Esophagus squamous epithelium (tissue), 5 donors: Measurements from ENCODE around the gene WDR36. TPM values are rescaled to one million over a fixed set of nuclear protein-coding genes. Genes with fewer than 3 reads are reported as not detected.

ENCODE experiments used
- DNase-seq: peaks from one replicate; lab custom pipeline; 2025; lab: John Stamatoyannopoulos, UW
- H3K27ac ChIP-seq, 4 donors: fragments of 200-600 bp; sonication (generic); one replicate each; pipeline ENCODE4 v1.5.1; 2016 to 2019; ENCODE audit warnings: mild to moderate bottlenecking in 1 of 4
- H3K27me3 ChIP-seq, 4 donors: fragments of 200-600 bp; sonication (generic); 1 replicate in 3 of 4; 2 replicates in 1 of 4; pipeline versions ENCODE4 v1.5.1 to v1.6.0; 2017 to 2021; ENCODE audit warnings: antibody characterized with exemption in 1 of 4
- H3K36me3 ChIP-seq, 3 donors: fragments of 200-600 bp; sonication (generic); one replicate each; pipeline ENCODE4 v1.5.1; 2016 to 2019
- H3K4me1 ChIP-seq, 3 donors: fragments of 200-600 bp; sonication (generic); one replicate each; pipeline ENCODE4 v1.5.1; 2017 to 2019
- H3K4me3 ChIP-seq, 4 donors: fragments of 200-600 bp; sonication (generic); 1 replicate in 3 of 4; 2 replicates in 1 of 4; pipeline ENCODE4 v1.5.1; 2016 to 2019; ENCODE audit warnings: mild to moderate bottlenecking in 2 of 4, moderate library complexity in 1 of 4
- H3K9me3 ChIP-seq, 3 donors: fragments of 200-600 bp; sonication (generic); one replicate each; pipeline ENCODE4 v1.5.1; 2016 to 2019
- CTCF ChIP-seq, 6 experiments: fragments of 450-650 bp in 4 of 6; fragments of 200-600 bp in 2 of 6; sonication (generic) in 2 of 6; IDR thresholded peaks; one replicate each; pipeline ENCODE4 v1.5.1; 2016 to 2019; ENCODE audit warnings: antibody characterized with exemption in 6 of 6, mild to moderate bottlenecking in 4 of 6, moderate library complexity in 4 of 6
- POLR2A ChIP-seq, 4 donors: fragments of 450-650 bp; IDR thresholded peaks; one replicate each; pipeline ENCODE4 v1.6.1; 2017; ENCODE audit warnings: antibody characterized with exemption in 4 of 4, mild to moderate bottlenecking in 4 of 4, moderate library complexity in 3 of 4
- WGBS, 2 donors: methylation state at CpG; one replicate each; pipeline ENCODE4 v1.1.5; 2018; 5-methylcytosine and 5-hydroxymethylcytosine counted together
- intact Hi-C: fragments of 100-400 bp; cut with DNase I; formaldehyde crosslinking; loops from one replicate; pipeline ENCODE4 v1.15.0; 2022
- total RNA-seq, 4 donors: library from RNA; depleted of rRNA; stranded (reverse); fragments of >200 nt; gene quantifications; one replicate each; pipeline ENCODE4 v1.1.0, GENCODE V29; 2016
- donor health status: DM: yes; HTN: yes; CAD: no.

The WDR36 gene
- total RNA-seq, 4 donors from 2014 or later: 13.7 to 42.5 (median 28.3) TPM

GRCh38 chr5:111132731-111133435 is 40.7 kb downstream of the WDR36 start:
- TF ChIP-seq POLR2A (IDR thresholded peaks at IDR 0.05) (no peak), CTCF (IDR thresholded peaks at IDR 0.05) (no peak)
- Histone ChIP-seq H3K9me3 (no peaks in the 10 kb centered on the region), H3K27me3 (no peaks in the 10 kb centered on the region), H3K27ac (no peak overlapping the region), H3K4me3 (no peak overlapping the region), H3K36me3 (peaks cover 0 to 4% (median 0%) of the 10 kb centered on the region in 3 donors), H3K4me1 (no peaks in the 10 kb centered on the region)
- WGBS, 2 donors: 87 to 100% methylated on average over 1 of the region's 1 CpG
- no peak for DNase-seq
- intact Hi-C loops: no loop called here

DNA sequence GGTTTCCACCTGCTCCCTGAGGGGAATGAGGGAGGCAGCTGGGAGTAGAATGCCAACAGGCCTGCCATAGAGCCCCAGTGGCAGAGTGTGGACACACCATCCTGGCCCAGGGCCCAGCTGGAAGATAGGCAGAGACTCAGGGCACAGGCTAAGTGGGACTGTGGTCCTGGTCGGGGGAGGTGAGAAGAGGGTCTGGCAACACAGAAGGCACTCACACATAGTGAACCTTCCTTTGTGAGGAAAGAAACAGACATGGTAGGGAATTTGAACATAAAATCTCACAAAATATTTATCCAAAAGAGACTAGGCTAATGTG is 41.2 kb downstream of the WDR36 start:
- no peak for DNase-seq
- Histone ChIP-seq H3K4me3 (no peak overlapping the region), H3K4me1 (no peaks in the 10 kb centered on the region), H3K9me3 (no peaks in the 10 kb centered on the region), H3K27ac (no peak overlapping the region), H3K36me3 (no peaks in the 10 kb centered on the region), H3K27me3 (no peaks in the 10 kb centered on the region)
- 78 to 87% methylated on average over 1 of the region's 1 CpG for WGBS, 2 donors
- intact Hi-C loops: no loop called here
- TF ChIP-seq CTCF (IDR thresholded peaks at IDR 0.05) (no peak), POLR2A (IDR thresholded peaks at IDR 0.05) (no peak)

DNA sequence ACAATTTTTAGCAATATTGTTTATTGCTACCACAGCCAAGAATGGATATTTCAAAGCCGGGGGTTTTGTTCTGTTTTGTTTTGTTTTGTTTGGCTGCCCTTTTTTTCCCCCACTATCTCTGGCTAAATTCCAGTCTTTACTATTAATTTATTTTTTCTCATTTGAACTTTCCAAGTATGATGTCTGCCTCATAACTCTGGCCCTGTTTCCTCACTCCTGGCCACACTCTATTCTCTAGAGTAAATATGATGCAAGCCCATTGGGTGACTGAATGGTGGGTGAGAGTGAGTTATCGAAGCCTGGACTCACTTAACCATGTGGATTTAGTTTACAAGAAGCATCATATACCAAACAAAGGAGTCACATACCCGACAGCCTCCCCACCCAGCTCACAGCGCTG is 41.9 kb downstream of the WDR36 start:
- no peaks in the 10 kb centered on the region for H3K9me3 ChIP-seq
- no peak overlapping the region for H3K4me3 ChIP-seq
- H3K27me3 ChIP-seq: no peaks in the 10 kb centered on the region
- TF ChIP-seq CTCF (IDR thresholded peaks at IDR 0.05) (no peak), POLR2A (IDR thresholded peaks at IDR 0.05) (no peak)
- no peak overlapping the region for H3K27ac ChIP-seq
- intact Hi-C loops: no loop called here
- 59 to 65% methylated on average over 4 of the region's 4 CpGs for WGBS, 2 donors
- H3K36me3 ChIP-seq: no peaks in the 10 kb centered on the region
- DNase-seq: no peak
- H3K4me1 ChIP-seq: no peaks in the 10 kb centered on the region

DNA sequence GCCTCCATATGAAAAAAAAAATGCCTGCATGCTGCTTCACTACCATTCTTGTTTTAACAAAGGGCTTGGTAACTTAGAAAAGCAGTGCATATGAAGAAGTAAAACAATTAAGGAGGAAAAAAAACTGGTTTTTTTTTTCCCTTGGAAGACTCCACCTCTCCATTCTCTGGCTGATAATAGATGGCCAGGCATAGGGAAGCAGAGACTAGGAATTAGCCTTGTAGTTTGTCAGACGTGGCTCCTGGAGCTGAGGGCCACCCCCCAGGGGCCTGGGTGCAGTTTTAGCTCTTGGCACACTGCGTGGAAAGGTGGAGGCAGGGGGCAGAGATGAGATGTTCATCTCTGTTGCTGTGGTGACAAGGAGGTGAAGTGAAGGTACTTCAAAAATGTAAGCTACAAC is 42.7 kb downstream of the WDR36 start:
- H3K4me1 ChIP-seq: no peaks in the 10 kb centered on the region
- no peaks in the 10 kb centered on the region for H3K27me3 ChIP-seq
- intact Hi-C loops: no loop called here
- no peak overlapping the region for H3K4me3 ChIP-seq
- H3K9me3 ChIP-seq: no peaks in the 10 kb centered on the region
- no peak overlapping the region for H3K27ac ChIP-seq
- TF ChIP-seq CTCF (IDR thresholded peaks at IDR 0.05): no peak
- no peak for TF ChIP-seq POLR2A (IDR thresholded peaks at IDR 0.05)
- no peak for DNase-seq
- H3K36me3 ChIP-seq: no peaks in the 10 kb centered on the region
- WGBS, 2 donors: 75 to 90% methylated on average over 2 of the region's 2 CpGs

DNA sequence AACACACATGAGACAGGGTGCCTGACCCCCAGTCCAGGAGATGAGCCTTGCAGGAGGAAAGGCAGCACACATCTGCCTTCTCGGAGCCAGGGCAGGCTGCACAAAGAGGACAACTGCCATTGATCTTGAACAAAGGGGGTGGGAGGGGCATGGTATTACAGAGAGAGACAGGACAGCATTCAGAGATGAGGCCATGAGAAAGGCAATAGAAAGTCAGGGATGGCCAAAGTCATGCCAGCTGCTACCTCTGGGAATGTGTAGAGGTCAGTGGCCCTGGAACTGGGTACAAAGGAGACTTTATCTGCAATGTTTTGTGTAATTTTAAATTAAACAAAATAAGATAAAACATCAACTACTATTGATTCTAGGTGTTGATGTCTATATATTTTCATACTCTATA is 43.2 kb downstream of the WDR36 start:
- no peak overlapping the region for H3K27ac ChIP-seq
- no peaks in the 10 kb centered on the region for H3K9me3 ChIP-seq
- H3K4me1 ChIP-seq: no peaks in the 10 kb centered on the region
- no peaks in the 10 kb centered on the region for H3K36me3 ChIP-seq
- 100% methylated on average over 1 of the region's 1 CpG; no CpG with 5 or more reads in 1 of the 2 donors for WGBS, 2 donors
- TF ChIP-seq POLR2A (IDR thresholded peaks at IDR 0.05): no peak
- TF ChIP-seq CTCF (IDR thresholded peaks at IDR 0.05): no peak
- no peaks in the 10 kb centered on the region for H3K27me3 ChIP-seq
- H3K4me3 ChIP-seq: no peak overlapping the region
- no peak for DNase-seq
- intact Hi-C loops: no loop called here
